Measurements from ENCODE around the gene SECISBP2.

GRCh38 chr9:89383721-89384300 lies 65.5 kb downstream of the SECISBP2 start:
- no peak for TF ChIP-seq POLR2A (IDR thresholded peaks at IDR 0.05)
- TF ChIP-seq CTCF (IDR thresholded peaks at IDR 0.05) = no peak
- TF ChIP-seq POLR2AphosphoS5 (IDR thresholded peaks at IDR 0.05) = no peak
